Measurements from ENCODE around the gene KCTD19.

GRCh38 chr16:67370661-67371060 is 44.1 kb upstream of the KCTD19 start:
- TF ChIP-seq, protein P1, sequence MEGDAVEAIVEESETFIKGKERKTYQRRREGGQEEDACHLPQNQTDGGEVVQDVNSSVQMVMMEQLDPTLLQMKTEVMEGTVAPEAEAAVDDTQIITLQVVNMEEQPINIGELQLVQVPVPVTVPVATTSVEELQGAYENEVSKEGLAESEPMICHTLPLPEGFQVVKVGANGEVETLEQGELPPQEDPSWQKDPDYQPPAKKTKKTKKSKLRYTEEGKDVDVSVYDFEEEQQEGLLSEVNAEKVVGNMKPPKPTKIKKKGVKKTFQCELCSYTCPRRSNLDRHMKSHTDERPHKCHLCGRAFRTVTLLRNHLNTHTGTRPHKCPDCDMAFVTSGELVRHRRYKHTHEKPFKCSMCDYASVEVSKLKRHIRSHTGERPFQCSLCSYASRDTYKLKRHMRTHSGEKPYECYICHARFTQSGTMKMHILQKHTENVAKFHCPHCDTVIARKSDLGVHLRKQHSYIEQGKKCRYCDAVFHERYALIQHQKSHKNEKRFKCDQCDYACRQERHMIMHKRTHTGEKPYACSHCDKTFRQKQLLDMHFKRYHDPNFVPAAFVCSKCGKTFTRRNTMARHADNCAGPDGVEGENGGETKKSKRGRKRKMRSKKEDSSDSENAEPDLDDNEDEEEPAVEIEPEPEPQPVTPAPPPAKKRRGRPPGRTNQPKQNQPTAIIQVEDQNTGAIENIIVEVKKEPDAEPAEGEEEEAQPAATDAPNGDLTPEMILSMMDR (IDR thresholded peaks at IDR 0.05), result no peak
- TF ChIP-seq POLR2A (IDR thresholded peaks at IDR 0.05) (no peak), POLR2AphosphoS5 (IDR thresholded peaks at IDR 0.05; ENCODE audit: insufficient read depth in 1 of 2, low read depth in 1 of 2) (no peak)

All from vagina (tissue), 2 donors.